Stimulated activated CD4-positive, alpha-beta T cell treated with anti-CD3 and anti-CD28 coated beads, TNF-alpha, amount 100 ng/mL, for 4 hours (primary cell): ENCODE measurements around the gene FBF1.
"Not testable (repeated sequence)": the region's sequence is repeated elsewhere in the genome, so short reads cannot be mapped to it uniquely, and the experiment has no call there.

Source experiments
- DNase-seq, 3 experiments: peaks; one replicate each; pipeline ENCODE4 v3.0.0-alpha.2; 2020; ENCODE audit warnings: low read depth in 3 of 3

The FBF1 gene

DNA sequence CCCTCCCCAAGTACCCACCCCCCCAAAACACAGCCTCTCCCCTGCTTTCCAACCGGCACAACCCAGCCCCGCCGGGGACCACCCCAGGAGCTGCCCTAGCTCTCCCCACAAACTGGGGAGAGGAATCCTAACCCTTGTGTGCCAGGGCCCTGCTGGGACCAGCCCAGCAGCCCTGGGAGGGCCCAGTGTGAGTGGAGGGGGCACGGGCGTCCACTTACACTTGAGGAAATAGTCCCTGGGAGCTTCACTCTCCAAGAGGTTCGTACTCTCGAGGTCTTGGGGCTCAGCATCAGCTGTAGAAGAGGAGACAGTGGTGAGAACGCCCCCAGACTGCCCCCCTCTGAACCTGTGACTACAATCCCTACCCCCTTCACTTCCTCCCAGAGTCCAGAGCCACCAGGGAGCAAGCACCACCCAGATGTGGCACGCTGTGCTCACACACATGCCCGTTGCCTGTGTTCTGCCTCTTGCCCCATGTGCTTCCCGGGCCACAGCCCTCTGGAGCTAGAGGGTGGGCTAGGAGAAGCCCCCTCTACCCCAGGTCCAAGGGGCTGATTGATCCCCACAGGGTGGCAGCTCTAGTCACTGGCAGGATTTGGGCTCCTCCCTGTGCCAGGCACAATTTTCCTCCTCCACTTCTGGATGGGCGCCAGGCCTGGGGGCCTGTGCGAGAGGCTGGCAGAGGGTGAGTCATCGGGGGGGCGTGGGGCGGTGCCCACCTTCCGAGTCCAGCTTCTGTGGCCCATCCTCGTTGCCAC is 65.5 kb downstream of the FBF1 start:
- DNase-seq: no peak

DNA sequence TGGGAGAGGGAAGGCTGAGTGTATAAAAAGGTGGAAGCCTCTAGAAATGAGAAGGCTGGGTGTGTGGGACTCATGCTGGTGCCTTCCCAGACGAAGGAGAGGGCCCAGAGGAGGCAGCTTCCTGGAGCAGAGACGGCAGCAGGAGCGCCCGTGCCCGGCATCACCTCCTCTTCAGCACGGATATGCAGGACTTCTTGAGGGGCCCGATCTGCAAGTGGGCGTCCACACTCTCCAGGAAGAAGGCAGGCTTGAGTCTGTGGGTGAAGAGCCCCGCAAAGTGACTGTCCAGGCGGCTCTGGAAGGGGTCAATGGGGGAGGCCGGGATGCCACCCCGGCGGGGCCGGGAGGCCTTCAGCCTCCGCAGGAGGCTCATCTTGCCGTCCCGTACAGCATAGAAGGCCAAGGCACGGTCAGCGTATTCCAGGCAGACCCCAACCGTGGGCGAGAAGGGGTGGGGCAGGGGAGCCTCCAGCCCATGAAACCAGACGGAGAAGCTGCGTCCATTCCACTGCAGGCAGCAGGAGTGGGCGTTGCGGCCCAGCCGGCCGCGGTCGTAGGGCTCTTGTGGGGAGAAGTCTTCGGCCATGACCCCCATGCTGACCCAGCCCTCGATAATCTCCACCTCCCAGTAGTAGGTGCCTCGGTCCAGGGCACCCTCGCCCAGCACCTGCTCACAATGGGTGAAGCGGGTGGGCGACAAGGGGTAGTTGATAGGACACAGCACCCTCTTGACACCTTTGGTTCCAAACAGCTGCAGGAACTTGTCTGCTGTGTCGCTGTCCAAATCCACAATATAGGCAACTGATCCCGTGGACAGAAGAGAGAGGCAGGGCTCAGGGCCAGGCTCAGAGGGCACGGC is 66.3 kb downstream of the FBF1 start:
- no peak for DNase-seq

DNA sequence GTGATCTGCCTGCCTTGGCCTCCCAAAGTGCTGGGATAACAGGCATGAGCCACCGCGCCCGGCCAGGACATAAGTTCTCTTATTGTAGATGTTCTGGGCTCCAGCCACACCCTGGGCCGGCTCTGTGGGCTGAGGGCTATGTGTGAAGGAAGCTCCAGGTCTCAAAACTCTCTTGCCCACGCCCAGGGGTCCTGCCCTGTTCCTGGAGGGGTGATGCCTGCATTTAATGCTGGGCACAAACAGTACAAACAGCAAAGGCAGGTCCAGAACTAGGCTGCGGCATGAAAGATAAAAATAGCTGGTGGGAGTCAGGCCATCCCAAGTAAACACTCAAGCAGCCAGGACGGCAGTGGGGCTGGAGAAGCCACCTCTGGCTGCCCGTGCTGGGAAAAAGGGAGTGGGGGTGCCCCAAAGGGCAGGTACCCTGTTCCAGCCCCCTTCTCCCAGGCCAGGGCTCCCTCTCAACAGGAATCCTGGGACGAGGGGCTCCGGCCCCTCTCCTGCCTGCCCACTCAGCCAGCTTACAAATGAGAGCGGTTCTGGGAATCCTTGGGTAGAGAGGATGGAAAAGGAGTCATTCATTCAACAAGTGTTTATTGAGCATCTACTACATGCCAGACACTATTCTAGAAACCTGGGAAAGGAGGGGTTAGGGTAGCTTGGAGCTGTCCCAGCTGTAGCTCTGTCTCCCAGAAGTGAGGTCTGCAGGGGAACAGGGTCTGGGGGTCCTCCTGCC is 67.1 kb downstream of the FBF1 start:
- DNase-seq: no peak

DNA sequence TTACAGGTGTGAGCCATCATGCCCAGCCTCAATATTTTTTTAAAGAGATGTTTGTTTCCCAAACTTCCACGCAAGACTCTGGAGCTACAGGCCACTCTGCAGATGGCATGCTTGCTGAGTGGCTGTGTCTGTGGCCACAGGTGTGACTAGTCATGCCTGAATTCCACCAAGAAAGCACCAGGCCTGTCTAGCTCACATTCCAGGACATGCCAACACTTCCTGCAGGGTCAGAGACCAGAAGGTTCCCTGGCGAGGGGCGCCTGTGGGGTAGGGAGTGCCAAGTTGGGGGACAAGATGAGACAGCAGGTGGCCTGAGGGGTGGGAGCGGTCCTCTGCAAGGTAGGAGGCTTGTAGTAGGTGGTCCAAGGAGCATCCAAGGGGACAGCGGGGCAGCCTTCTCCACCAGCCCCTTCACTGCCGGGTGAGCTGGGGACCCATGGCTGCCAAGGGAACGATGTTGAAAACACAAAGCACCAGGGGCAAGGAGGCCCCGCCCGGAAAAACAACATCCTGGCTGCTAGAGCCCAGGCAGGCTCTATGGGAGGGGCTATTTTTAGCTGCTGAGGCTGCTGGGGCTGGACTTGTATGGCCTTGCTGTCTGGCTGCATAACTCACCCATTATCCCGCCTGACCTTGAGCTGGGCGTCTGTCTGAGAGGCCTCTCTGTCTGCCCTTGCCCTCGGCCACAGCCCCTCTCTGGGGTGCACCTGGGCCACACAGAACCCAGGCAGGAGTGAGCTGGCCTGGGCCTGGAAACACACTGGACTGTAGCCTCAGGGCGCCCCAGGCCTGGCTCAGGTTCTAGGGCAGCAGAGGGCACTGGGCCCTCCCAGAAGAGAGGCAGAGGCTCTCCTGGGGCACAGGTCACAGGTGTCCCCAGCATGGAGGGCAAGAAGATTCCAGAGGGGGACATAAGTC is 68.1 kb downstream of the FBF1 start:
- DNase-seq: peak in 1 of 3 experiments; percentile 31

DNA sequence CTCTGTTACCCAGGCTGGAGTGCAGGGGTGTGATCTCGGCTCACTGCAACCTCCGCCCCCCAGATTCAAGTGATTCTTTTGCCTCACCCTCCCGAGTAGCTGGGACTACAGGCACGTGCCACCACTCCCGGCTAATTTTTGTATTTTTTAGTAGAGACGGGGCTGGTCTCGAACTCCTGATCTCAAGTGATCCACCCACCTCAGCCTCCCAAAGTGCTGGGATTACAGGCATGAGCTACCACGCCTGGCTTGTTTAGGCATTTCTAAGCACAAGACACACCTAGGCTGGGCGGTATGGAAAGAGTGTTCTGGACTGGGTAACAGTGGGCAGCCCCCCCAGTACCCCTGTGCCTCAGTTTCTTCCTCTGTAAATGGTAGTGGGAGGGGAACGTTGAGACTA is 70.6 kb downstream of the FBF1 start:
- DNase-seq: not testable (repeated sequence)

DNA sequence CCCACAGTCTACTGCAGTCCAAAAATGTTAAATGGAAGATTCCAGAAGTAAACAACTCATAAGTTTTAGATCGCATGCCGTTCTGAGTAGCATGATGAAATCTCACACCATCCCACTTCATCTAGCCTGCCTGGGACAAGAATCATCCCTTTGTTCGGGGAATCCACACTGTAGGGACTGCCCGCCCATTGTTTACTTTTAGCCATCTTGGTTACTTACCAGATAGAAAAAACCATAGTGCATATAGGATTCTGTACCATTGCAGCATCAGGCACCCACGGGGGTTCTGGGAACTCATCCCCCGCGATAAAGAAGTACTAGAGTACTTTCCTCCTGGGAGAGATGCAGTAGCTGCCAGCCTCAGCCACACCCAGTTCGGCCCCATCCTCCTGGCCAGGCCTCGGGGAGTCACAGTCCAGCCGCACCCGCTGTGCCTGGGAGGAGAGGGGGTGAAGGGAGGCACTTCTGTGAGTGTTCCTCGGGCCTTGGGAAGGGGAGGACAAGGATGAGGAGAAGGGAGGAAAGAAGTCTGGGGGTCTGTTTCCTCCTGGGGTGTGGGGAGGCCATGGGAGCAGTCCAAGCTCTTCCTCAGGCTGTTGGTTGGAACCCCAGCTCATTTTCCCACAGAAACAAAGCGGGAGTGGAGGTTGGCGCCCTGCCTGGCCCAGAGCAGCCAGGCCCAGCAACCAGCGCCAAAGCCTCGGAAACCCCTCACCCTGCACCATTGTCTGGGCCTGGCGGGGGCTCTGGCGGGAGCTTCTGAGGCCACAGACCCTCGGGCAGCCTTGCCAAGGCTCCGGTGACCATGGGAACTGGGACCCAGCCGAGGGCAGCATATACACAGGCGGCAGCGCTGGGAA is 71.3 kb downstream of the FBF1 start:
- no peak for DNase-seq

DNA sequence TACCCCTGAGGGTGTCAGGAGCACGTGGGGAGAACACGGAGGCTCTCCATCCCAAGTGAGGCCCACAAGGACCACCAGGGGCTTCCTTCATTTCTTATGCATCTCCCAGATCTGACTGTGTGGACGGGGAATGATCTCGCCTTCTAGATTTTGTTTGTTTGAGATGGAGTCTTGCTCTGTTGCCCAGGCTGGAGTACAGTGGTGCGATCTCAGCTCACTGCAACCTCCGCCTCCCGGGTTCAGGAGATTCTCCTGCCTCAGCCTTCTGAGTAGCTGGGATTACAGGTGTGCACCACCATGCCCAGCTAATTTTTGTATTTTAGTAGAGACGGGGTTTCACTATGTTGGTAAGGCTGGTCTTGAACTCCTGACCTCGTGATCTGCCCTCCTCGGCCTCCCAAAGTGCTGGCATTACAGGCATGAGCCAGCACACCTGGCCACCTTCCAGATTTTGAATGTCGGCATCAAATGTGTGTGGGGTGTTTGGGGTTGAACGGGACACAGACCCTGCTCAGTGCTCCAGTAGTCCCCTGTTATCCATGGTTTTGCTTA is 72.0 kb downstream of the FBF1 start:
- not testable (repeated sequence) for DNase-seq

DNA sequence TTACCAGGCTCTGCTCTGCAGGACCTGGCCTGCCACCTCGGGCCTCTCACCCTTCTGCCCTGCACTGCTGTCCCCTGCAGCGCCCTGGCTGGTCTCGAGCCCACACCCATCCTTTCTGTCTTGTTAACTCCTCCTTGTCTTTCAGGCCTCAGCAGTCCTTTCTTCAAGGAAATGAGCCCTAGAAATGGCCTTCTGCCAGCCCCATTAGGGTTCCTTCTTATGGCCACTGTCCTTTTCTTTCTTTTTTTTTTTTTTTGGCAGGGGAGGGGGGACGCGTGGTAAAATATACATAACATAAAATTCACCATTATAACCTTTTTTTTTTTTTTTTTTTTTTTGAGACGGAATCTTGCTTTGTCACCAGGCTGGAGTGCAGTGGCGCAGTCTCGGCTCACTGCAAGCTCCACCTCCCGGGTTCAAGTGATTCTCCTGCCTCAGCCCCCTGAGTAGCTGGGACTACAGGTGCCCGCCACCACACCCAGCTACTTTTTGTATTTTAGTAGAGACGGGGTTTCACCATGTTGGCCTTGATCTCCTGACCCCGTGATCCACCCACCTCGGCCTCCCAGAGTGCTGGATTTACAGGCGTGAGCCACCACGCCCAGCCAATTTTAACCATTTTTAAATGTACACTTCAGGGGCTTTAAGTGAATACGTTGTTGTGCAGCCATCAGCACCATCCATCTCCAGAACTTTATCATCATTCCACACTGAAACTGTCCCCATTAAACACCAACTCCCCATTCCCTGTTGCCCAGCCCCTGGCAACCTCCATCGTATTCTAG is 75.2 kb downstream of the FBF1 start:
- not testable (repeated sequence) for DNase-seq

DNA sequence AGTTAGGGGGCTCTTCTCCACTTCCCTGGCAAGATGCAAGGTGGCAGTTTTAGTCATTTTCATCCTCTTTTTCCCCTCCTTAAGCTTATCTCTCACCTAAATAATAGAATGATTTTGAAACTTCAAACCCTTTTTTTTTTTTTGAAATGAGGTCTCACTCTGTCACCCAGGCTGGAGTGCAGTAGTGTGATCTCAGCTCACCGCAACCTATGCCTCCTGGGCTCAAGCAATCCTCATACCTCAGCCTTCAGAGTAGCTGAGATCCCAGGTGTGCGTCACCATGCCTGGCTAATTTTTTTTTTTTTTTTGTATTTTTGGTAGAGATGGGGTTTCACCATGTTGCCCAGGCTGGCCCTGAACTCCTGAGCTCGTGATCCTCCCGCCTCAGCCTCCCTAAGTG is 76.0 kb downstream of the FBF1 start:
- not testable (repeated sequence) for DNase-seq

DNA sequence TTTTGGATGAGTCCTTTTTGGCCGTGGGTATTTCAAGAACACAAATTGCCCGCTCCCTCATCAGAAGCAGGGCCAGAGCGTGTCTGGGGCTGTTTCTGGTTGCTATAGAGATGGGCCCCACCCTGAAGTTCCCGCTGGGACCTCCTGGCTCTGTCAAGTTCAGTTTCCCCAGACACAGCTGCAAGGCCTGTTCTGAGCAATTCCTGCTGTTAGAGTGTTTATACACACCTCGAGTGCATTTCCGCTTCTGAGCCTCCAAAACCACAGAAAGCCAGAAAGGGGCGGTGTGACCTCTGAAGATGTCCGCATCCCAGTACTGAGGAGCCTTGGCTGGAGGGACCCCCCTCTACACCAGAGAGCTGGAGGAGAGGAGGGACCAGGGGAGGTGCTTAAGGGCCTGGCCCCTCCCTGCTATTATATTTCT is 76.4 kb downstream of the FBF1 start:
- no peak for DNase-seq

DNA sequence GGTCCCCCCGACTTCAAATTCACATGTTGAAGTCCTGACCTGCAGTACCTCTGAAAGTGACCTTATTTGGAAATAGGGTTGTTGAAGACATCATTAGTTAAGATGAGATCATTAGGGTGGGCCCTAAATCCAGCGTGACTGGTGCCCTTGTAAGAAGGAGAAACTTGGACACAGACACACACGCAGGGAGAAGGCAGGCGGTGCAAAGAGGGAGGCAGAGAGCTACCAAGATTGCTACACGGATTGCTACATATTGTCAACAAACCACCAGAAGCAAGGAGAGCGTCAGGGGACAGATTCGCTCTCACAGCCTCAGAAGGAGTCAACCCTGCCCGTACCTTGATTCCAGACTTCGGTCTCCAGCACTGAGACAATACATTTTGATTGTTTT is 78.9 kb downstream of the FBF1 start:
- DNase-seq: no peak
